CD4-positive, alpha-beta T cell treated with Interleukin-17A for 4 hours (primary cell): Measurements from ENCODE around the gene MICALL2.

Source experiments
- DNase-seq: peaks from one replicate; pipeline ENCODE4 v3.0.0-alpha.2; 2020; ENCODE audit warnings: mixed read lengths

MICALL2 gene

DNA sequence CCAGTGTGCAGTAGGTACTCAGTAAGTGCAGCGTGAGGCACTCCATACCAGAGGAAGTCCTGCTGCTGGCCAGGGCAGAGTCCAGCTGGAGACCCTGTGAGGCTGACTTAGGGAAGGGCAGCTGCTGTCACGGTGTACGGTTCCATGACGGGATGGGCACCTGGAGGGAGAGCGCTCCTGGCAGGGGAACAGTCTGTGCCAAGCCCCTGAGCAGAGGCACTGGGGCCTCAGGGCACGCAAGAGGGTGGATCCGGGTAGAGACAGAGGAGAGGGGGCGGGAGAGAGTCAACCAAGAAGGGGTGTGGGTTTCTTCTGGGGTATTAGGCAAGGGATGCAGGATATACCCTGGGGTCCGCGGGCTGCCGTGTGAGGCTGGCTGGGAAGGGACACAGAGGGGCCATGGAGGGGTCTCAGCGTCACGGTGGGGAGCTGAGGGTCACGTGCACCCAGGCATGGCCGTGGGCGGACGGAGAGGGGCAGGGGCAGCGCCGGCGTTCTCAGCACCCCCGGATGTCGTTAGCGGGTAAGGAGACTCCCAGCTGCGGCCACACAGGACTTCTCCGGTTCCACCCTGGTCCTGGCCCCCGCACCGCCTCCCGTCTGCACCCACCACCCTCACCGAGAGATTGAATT lies 70.5 kb downstream of the MICALL2 start:
- no peak for DNase-seq

DNA sequence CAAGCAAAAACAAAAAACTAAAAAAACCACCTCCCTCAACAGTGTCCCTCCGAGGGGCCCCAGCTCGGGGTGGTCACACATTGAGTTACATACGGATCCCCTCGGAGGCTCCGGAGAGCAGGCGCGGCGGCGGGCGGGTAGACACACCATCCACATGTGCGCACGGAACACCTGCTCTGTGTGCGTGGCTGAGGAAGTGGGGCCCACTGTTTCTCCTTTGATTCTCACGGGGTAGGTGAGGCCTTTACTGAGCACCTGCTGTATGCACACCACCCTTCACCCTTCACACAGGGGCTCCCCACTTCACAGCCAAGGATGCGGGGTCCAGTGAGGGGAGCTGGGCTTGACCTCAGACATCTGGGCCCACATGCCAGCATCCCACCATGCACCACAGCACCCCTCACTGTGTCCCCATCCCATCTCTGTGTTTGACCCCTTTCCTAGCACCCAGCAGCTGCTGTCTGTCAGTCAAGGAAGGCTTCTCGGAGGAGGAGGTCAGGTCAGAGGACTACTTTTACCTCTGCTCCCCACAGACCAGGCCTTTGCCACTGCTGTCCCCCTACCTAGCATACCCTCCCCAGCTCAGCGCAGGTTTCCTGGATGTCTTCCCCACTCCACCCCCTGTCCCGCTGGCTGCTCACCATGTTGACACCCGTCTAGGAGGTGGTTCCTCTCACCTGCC lies 71.1 kb downstream of the MICALL2 start:
- DNase-seq: no peak

DNA sequence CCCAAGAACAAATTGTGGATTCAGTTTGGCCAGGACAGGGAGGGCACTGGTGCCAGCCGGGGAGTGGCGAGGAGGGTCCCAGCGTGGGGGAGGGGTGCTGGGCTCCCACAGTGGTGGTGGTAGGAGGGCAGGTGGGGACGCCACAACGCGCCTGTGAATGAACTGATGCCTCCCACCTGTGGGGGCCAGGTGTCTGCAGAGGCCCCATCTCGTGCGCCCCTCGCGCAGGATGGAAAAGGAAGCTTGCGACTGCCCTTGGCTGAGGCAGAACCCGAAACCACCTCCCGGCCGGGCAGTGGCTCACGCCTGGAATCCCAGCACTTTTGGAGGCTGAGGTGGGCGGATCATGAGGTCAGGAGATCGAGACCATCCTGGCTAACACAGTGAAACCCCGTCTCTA lies 72.0 kb downstream of the MICALL2 start:
- no peak for DNase-seq

DNA sequence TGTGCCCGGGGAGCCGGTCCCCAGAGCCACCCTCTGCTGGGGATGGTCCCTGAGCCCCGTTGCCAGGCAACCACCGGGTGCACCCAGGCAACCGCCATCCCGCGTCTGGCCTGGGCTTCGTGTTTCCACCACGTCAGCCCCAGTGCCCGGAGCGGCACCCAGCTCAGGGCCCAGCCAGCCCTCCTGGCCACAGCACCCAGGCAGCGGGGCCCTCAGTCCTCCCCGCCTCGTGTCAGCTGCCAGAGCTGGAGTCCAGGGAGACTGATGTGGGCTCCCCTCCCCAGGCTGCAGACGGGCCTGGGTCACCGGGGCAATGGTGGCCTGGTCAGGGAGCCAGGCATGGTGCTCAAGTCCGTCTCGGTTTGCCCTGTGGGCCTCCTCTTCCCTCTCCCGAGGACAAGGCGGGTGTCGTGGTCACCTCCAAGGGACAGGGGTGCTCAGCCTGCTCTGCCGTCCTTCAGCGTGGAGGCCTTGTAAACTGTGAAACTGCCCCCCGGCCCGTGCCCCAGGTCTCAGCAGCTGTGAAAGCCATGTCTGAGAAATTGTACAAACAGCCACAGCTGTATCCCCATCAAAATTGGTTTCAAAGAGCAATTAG lies 72.5 kb downstream of the MICALL2 start:
- DNase-seq: no peak

DNA sequence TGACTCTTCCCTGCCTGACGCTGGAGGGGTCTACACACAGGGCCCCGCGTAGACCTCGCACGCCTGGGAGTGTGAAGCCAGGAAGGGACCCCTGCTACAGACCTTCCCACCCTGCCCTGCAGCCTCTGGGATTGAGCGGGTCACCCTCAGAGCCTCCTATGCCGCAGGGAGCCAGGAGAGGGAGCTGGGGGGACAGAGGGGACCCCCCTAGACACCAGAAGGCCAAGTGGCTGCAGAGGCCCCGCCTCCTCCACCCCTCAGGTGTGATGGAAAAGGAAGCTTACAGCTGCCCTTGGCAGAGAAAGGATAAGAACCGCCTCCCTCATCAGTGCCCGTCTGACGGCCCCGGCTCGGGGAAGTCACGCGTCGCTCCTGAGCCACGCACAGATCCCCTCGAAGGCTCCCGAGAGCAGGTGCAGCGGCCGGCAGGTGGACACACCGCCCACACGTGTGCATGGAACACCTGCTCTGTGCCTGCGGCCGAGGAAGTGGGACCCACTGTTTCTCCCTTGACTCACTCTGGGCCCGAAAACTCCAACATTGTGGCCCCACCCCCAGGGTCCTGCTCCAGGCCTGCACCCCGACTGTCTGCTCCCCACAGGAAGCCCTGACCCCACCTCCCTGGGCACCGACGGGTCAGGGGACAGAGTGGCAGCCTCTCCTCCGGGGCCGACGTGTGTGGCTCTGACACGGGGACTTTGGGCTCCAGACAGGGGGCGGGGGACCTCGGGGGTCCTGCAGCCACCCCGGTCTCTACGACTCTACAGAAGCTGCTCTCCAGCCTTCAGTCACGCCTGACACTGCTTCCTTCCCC lies 73.3 kb downstream of the MICALL2 start:
- DNase-seq: no peak

DNA sequence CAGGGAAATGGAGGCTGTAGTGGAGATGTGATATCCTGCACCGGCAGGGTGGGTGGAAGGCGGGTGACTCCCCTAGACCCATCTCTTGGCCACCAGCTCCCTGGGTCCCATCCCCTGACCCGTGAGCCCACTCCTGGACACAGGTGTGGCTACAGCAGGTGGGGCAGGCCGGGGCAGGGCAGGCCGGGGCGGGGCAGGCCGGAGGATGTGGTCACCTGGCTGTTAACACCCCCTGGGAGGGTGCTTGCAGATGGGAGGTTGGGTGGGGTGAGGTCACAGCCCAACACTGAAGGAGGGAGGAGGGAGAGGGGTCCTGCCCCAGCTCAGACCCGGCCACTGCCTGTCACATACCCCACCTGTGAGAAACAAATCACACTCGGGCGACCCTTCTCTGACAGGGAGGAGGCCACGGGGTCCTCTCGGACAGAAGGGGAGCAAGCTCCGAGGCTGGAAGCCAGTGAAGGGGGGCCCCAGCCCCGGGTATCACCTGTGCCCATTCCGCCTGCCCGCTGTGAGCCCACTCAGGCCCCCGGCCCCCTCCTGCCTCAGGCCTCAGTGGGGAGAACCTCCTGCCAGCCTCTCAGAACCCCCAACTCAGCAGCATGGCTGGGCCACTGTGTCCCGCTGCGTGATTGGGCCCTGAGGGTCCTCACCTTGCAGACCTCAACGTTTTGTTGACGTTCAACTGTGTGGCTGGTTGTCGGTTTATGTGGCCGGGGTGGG lies 74.0 kb downstream of the MICALL2 start:
- no peak for DNase-seq
